ENCODE data around the gene UNC50.

The UNC50 gene

GRCh38 chr2:98664323-98664722, 55.9 kb downstream of the UNC50 start:
- DNase-seq (ENCODE audit: low read depth) = peak; percentile 84

- no peak for DNase-seq (ENCODE audit: low read depth)
Observed at GRCh38 chr2:98665677-98666076, 57.3 kb downstream of the UNC50 start.
